ENCODE results near the gene KLF8.

- TF ChIP-seq POLR2AphosphoS5 (IDR thresholded peaks at IDR 0.05; ENCODE audit: low read depth, low read length) (no peak), REST (IDR thresholded peaks at IDR 0.05; ENCODE audit: insufficient read depth in 1 of 2, low read depth in 2 of 2, low read length in 1 of 2) (no peak)
- TF ChIP-seq, protein P1, sequence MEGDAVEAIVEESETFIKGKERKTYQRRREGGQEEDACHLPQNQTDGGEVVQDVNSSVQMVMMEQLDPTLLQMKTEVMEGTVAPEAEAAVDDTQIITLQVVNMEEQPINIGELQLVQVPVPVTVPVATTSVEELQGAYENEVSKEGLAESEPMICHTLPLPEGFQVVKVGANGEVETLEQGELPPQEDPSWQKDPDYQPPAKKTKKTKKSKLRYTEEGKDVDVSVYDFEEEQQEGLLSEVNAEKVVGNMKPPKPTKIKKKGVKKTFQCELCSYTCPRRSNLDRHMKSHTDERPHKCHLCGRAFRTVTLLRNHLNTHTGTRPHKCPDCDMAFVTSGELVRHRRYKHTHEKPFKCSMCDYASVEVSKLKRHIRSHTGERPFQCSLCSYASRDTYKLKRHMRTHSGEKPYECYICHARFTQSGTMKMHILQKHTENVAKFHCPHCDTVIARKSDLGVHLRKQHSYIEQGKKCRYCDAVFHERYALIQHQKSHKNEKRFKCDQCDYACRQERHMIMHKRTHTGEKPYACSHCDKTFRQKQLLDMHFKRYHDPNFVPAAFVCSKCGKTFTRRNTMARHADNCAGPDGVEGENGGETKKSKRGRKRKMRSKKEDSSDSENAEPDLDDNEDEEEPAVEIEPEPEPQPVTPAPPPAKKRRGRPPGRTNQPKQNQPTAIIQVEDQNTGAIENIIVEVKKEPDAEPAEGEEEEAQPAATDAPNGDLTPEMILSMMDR (IDR thresholded peaks at IDR 0.05) = peak; percentile 75
These were observed 16.3 kb downstream of the KLF8 start for GRCh38 chrX:56248492-56248891.
